ENCODE results near the gene ALG1L2. TPM values are rescaled to one million over a fixed set of nuclear protein-coding genes. Genes with fewer than 3 reads are reported as not detected.
"Not testable (repeated sequence)": the region's sequence is repeated elsewhere in the genome, so short reads cannot be mapped to it uniquely, and the experiment has no call there.

Gene ALG1L2, protein sequence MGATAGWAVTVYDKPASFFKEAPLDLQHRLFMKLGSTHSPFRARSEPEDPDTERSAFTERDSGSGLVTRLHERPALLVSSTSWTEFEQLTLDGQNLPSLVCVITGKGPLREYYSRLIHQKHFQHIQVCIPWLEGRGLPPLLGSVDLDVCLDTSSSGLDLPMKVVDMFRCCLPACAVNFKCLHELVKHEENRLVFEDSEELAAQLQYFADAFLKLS
- total RNA-seq: not detected

DNA sequence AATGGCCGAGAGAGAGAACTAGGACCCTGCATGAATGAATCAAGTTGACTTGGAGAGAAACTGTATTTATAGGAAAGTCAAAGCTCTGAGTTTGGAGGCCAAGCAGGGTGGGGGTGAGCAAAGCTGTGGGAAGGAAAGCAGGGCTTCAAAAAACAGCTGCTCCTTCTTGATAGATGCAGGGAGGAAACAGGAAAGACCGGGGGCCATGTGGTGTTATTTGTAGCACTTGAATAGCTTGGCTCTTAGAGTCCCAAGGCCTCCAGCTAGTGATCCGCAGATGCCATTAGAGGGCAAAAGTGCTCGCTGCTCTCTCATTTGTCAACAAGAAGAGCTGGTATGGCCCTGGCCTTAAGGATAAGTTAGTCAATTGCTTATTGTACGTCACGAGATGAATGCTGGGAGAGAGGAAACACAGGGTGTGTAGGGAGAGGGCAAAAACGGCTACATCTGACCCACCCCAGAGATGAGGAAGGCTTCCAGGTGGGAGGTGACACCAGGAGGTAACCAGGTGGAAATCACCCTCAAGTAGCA is at the start of gene ALG1L2:
Gene ALG1L2, plus strand, starts transcription at position 481 of the 531 bp plus-strand sequence. CDS start 186 bp downstream, outside the sequence.
- TF ChIP-seq, protein P1, sequence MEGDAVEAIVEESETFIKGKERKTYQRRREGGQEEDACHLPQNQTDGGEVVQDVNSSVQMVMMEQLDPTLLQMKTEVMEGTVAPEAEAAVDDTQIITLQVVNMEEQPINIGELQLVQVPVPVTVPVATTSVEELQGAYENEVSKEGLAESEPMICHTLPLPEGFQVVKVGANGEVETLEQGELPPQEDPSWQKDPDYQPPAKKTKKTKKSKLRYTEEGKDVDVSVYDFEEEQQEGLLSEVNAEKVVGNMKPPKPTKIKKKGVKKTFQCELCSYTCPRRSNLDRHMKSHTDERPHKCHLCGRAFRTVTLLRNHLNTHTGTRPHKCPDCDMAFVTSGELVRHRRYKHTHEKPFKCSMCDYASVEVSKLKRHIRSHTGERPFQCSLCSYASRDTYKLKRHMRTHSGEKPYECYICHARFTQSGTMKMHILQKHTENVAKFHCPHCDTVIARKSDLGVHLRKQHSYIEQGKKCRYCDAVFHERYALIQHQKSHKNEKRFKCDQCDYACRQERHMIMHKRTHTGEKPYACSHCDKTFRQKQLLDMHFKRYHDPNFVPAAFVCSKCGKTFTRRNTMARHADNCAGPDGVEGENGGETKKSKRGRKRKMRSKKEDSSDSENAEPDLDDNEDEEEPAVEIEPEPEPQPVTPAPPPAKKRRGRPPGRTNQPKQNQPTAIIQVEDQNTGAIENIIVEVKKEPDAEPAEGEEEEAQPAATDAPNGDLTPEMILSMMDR (IDR thresholded peaks at IDR 0.05): no peak
- no peak for TF ChIP-seq POLR2A (IDR thresholded peaks at IDR 0.05)
- no peak for TF ChIP-seq POLR2AphosphoS5 (IDR thresholded peaks at IDR 0.05; ENCODE audit: insufficient read depth in 1 of 2, low read depth in 1 of 2)
- H3K9me3 ChIP-seq: no peaks in the 10 kb centered on the region
- no peak within 1 kb of the TSS for H3K4me3 ChIP-seq
- H3K4me1 ChIP-seq: no peaks in the 10 kb centered on the region
- no peaks in the 10 kb centered on the region for H3K27me3 ChIP-seq
- no peak for DNase-seq (ENCODE audit: extremely low spot score in 2 of 2)
- no peak within 1 kb of the TSS for H3K27ac ChIP-seq
- intact Hi-C loops (cut with DNase I): no loop called here
- H3K36me3 ChIP-seq: no peaks in the 10 kb centered on the region

DNA sequence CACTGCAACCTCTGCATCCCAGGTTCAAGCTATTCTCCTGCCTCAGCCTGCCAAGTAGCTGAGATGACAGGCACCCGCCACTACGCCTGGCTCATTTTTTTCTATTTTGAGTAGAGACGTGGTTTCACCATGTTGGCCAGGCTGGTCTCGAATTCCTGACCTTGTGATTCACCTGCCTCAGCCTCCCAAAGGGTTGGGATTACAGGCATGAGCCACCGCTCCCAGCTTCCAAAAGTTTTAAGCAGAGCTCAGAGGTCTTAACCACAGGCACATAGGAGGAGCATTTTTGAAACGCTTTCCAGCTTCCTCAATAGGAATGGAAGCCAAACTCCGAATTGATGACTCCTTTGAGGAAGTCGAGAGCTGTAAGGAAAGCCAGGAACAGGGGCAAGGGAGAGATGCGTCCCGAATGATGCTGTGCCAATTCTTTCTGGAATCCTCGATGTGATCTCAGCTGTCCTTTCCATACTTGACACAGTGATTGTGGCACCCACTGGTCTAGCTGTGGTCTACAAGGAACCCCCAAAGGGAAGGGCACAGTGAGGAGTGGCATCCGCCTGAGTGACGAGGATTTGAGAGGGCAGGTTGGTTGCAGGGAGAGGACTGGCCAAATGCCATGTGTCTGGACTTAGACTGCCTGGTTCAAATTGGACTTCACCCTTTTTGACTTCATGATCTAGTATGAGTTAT is 44.4 kb upstream of the ALG1L2 start:
- H3K9me3 ChIP-seq; H3K36me3 ChIP-seq; H3K4me1 ChIP-seq; H3K4me3 ChIP-seq; DNase-seq (ENCODE audit: extremely low spot score in 2 of 2); intact Hi-C loops (cut with DNase I); H3K27me3 ChIP-seq; H3K27ac ChIP-seq: not testable (repeated sequence)

DNA sequence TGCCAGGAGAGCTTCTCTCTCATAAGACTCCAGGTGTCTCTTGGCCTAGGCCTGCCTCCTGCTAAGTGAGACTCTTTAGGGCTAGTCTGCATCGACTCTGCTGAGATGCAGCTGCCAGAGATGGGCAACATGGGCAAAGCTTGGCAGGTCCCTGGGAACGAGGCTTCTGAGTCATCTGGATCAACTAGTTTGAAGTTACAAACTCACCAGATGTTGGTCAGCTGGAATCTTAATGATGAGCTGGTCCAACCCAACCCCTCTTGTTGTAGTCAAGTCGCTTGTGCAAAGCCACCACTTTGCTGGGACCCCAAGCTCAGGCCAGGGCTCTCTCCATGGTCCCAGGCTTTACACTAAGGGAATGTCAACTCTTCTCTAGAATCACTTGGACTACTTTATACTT is 38.9 kb upstream of the ALG1L2 start:
- DNase-seq (ENCODE audit: extremely low spot score in 2 of 2); H3K27me3 ChIP-seq; intact Hi-C loops (cut with DNase I); H3K4me1 ChIP-seq; H3K27ac ChIP-seq; H3K4me3 ChIP-seq; H3K36me3 ChIP-seq; H3K9me3 ChIP-seq: not testable (repeated sequence)

DNA sequence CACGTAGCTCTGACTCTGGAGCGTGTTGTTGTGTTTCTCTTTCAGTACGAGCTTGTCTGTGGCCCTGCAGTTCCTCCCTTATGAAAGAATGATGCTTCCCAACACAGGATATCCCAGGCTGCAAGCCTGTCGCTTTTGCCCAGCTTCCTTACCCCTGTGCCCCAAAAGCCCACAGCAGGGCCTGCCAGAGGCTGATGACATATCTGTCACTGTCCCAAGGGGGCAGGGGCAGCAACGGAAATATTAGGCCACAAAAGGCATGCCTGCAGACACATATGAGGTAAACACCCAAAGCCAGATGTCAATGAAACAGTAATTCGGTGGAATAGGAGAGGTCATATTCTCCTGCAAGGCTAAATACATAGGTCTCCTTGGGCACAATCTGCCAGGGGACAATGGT is 38.0 kb upstream of the ALG1L2 start:
- intact Hi-C loops (cut with DNase I); H3K4me1 ChIP-seq; H3K36me3 ChIP-seq; H3K4me3 ChIP-seq; H3K27ac ChIP-seq; H3K27me3 ChIP-seq; H3K9me3 ChIP-seq; DNase-seq (ENCODE audit: extremely low spot score in 2 of 2): not testable (repeated sequence)

DNA sequence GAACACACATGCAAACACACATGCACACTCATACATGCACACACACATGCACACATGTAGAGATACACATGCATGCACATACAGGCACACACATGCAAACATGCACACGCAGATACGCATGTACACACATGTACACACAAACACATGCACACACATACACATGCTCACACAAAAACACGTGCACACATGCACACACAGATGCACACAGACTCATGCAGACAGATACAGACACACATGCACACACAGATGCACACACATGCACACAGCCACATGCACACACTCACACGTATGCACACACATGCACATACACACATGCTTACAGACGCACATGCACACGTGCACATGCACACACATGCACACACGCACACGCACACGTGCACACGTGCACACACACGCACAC is 37.3 kb upstream of the ALG1L2 start:
- Histone ChIP-seq H3K27me3 (no peaks in the 10 kb centered on the region), H3K36me3 (no peaks in the 10 kb centered on the region), H3K4me3 (no peak overlapping the region), H3K4me1 (no peaks in the 10 kb centered on the region), H3K27ac (no peak overlapping the region), H3K9me3 (no peaks in the 10 kb centered on the region)
- intact Hi-C loops (cut with DNase I): no loop called here
- TF ChIP-seq POLR2AphosphoS5 (IDR thresholded peaks at IDR 0.05; ENCODE audit: insufficient read depth in 1 of 2, low read depth in 1 of 2): no peak
- TF ChIP-seq, protein P1 (IDR thresholded peaks at IDR 0.05): no peak
- TF ChIP-seq POLR2A (IDR thresholded peaks at IDR 0.05): no peak
- DNase-seq (ENCODE audit: extremely low spot score in 2 of 2): no peak

DNA sequence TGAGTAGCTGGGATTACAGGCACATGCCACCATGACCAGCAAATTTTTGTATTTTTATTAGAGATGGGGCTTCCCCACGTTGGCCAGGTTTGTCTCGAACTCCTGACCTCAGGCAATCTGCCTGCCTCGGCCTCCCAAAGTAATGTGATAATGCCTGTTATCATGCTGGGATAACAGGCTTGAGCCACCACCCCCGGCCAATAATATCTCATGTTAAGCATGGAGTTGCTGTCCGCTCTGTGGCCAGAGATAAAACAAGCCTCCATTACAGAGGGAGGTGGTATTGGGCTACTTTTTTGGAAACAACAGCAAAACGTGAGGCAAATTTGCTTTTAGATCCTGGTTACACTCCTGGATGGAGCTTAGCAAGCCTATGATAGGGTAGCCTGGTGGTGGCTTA is 32.9 kb upstream of the ALG1L2 start:
- intact Hi-C loops (cut with DNase I): no loop called here
- Histone ChIP-seq H3K9me3 (no peaks in the 10 kb centered on the region), H3K27ac (no peak overlapping the region), H3K4me1 (no peaks in the 10 kb centered on the region), H3K36me3 (no peaks in the 10 kb centered on the region), H3K27me3 (no peaks in the 10 kb centered on the region), H3K4me3 (no peak overlapping the region)
- no peak for DNase-seq (ENCODE audit: extremely low spot score in 2 of 2)
- no peak for TF ChIP-seq POLR2A (IDR thresholded peaks at IDR 0.05)
- TF ChIP-seq POLR2AphosphoS5 (IDR thresholded peaks at IDR 0.05; ENCODE audit: insufficient read depth in 1 of 2, low read depth in 1 of 2): no peak
- TF ChIP-seq, protein P1 (IDR thresholded peaks at IDR 0.05): no peak

DNA sequence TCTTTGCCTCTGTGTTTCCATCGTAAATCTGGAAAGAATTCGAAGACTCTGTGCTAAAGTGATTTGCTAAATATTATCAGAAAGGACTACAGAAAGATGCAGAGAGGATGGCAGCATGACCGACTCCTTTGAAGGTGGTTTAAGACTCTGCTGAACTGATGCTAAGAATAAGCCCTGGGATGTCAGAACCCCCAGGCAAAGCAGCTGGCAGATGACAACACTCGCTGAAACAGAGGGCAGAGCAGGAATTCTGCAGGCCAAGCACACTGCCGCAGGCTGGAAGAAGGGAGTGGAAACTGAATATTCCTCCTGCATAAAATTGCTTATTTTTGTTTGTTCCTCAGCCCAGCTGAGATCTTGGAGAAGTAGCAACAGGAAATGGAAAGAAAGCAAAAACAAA is 29.3 kb upstream of the ALG1L2 start:
- H3K9me3 ChIP-seq; DNase-seq (ENCODE audit: extremely low spot score in 2 of 2); intact Hi-C loops (cut with DNase I); H3K27me3 ChIP-seq; H3K4me3 ChIP-seq; H3K4me1 ChIP-seq; H3K36me3 ChIP-seq; H3K27ac ChIP-seq: not testable (repeated sequence)

DNA sequence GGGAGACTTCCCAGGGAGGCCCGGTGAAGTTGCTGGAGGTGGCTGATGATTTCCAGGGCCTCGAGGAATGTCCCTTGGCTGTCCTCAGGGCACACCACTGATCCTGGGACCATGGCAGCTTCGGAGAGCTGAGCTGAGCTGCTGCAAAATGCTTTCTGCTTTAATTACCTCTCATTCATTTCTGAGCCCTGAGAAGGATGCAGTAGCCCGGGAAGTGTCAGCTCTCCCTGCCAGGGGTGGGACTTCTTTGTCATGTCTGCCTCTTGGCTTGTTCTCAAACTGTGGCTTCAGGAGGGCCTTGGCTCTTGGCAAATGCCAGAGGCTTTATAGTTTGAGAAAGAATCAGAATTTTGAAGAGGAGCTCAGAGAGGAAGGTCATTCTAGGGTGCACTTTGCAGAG is 28.7 kb upstream of the ALG1L2 start:
- H3K36me3 ChIP-seq; H3K4me1 ChIP-seq; intact Hi-C loops (cut with DNase I); H3K4me3 ChIP-seq; H3K27me3 ChIP-seq; DNase-seq (ENCODE audit: extremely low spot score in 2 of 2); H3K9me3 ChIP-seq; H3K27ac ChIP-seq: not testable (repeated sequence)

DNA sequence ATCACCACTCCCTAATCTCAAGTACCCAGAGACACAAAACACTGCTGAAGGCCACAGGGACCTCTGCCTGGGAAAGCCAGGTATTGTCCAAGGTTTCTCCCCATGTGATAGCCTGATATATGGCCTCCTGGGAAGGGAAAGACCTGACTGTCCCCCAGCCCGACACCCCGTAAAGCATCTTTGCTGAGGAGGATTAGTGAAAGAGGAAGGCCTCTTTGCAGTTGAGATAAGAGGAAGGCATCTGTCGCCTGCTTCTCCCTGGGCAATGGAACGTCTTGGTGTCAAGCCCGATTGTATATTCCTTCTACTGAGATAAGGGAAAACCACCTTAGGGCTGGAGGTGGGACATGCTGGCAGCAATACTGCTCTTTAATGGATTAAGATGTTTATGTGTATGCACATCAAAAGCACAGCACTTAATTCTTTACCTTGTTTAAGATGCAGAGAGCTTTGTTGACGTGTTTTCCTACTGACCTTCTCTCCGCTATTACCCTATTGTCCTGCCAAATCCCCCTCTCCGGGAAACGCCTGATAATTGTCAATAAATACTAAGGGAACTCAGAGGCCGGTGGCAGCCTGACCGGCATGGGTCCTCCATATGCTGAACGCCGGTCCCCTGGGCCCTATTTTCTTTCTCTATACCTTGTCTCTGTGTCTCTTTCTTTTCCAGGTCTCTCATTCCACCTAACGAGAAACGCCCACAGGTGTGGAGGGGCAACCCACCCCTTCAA is 23.9 kb upstream of the ALG1L2 start:
- H3K27ac ChIP-seq; H3K4me3 ChIP-seq; H3K36me3 ChIP-seq; H3K9me3 ChIP-seq; intact Hi-C loops (cut with DNase I); H3K27me3 ChIP-seq; DNase-seq (ENCODE audit: extremely low spot score in 2 of 2); H3K4me1 ChIP-seq: not testable (repeated sequence)

Data from vagina (tissue), 2 donors.